Neural cell (in vitro differentiated cells): ENCODE data around the gene AP3D1. TPM values are rescaled to one million over a fixed set of nuclear protein-coding genes. Genes with fewer than 3 reads are reported as not detected.
"Not testable (repeated sequence)": the region's sequence is repeated elsewhere in the genome, so short reads cannot be mapped to it uniquely, and the experiment has no call there.

Source experiments
- H2AFZ ChIP-seq: fragments of 200-600, 300-800 bp; sonication (generic), shearing (Covaris generic); 2 replicates; pipeline ENCODE4 v1.6.0; 2014; ENCODE audit warnings: low read depth, mild to moderate bottlenecking, antibody characterized with exemption, low read length, moderate library complexity
- H3F3A ChIP-seq: fragments of 200-600 bp; shearing (Covaris generic); 2 replicates; pipeline ENCODE4 v1.6.1; 2016; ENCODE audit warnings: mild to moderate bottlenecking, moderate library complexity, mixed read lengths, antibody characterized with exemption, low read length; ENCODE audit not compliant: insufficient read depth, poor library complexity, severe bottlenecking
- H3K27ac ChIP-seq: fragments of 200-600, 300-800 bp; sonication (generic), shearing (Covaris generic); 2 replicates; pipeline ENCODE4 v1.5.1; 2014; ENCODE audit warnings: mild to moderate bottlenecking, low read length, moderate library complexity
- H3K27me3 ChIP-seq: fragments of 300-800, 200-600 bp; sonication (generic), shearing (Covaris generic); 2 replicates; pipeline ENCODE4 v1.6.0; 2014; ENCODE audit warnings: mild to moderate bottlenecking, low read depth, low read length, moderate library complexity; ENCODE audit not compliant: insufficient read depth
- H3K36me3 ChIP-seq: fragments of 300-800, 200-600 bp; sonication (generic), shearing (Covaris generic); 2 replicates; pipeline ENCODE4 v1.5.1; 2014; ENCODE audit warnings: mild to moderate bottlenecking, antibody characterized with exemption, low read length, moderate library complexity; ENCODE audit not compliant: insufficient read depth
- H3K4me2 ChIP-seq: fragments of 300-800, 200-600 bp; sonication (generic), shearing (Covaris generic); 2 replicates; pipeline ENCODE4 v1.6.0; 2014; ENCODE audit warnings: mild to moderate bottlenecking, low read length
- H3K4me3 ChIP-seq: fragments of 300-800, 200-600 bp; sonication (generic), shearing (Covaris generic); 2 replicates; pipeline ENCODE4 v1.5.1; 2014; ENCODE audit warnings: mild to moderate bottlenecking, low read length, moderate library complexity
- H3K79me2 ChIP-seq: fragments of 200-600 bp; shearing (Covaris generic); replicated peaks from 2 replicates; pipeline ENCODE4 v1.6.0; 2014; ENCODE audit warnings: mild to moderate bottlenecking, low read length, moderate library complexity; ENCODE audit not compliant: insufficient read depth
- H3K9ac ChIP-seq: fragments of 300-800, 200-600 bp; sonication (generic), shearing (Covaris generic); 2 replicates; pipeline ENCODE4 v1.6.1; 2016; ENCODE audit warnings: mild to moderate bottlenecking, low read length, mixed read lengths
- H3K9me2 ChIP-seq: fragments of 200-600 bp; shearing (Covaris generic); 2 replicates; pipeline ENCODE4 v1.6.1; 2016; ENCODE audit warnings: mild to moderate bottlenecking, low read length, mixed read lengths; ENCODE audit not compliant: insufficient read depth
- H3K9me3 ChIP-seq: fragments of 200-600, 300-800 bp; sonication (generic), shearing (Covaris generic); 2 replicates; pipeline ENCODE4 v1.6.1; 2016; ENCODE audit warnings: mild to moderate bottlenecking, mixed run types, low read length, moderate library complexity, mixed read lengths
- H4K20me1 ChIP-seq: fragments of 200-600 bp; shearing (Covaris generic); 2 replicates; pipeline ENCODE4 v1.6.1; 2016; ENCODE audit warnings: mild to moderate bottlenecking, mixed run types; ENCODE audit not compliant: insufficient read depth
- CTCF ChIP-seq: fragments of 450-650 bp; IDR thresholded peaks from 2 replicates; pipeline ENCODE4 v1.5.1; 2014; ENCODE audit warnings: antibody characterized with exemption, mild to moderate bottlenecking, moderate library complexity; ENCODE audit not compliant: poor library complexity, severe bottlenecking
- EP300 ChIP-seq: fragments of 450-650 bp; conservative IDR thresholded peaks from 2 replicates; pipeline ENCODE4 v1.6.1; 2014; ENCODE audit warnings: antibody characterized with exemption, mild to moderate bottlenecking, moderate library complexity; ENCODE audit not compliant: poor library complexity, severe bottlenecking
- EZH2 ChIP-seq: fragments of 200-600, 300-800 bp; shearing (Covaris generic), sonication (generic); IDR thresholded peaks from 2 replicates; pipeline ENCODE4 v1.6.1; 2014; ENCODE audit warnings: antibody characterized with exemption, low read length, borderline replicate concordance, mild to moderate bottlenecking; ENCODE audit not compliant: insufficient read depth, poor library complexity, severe bottlenecking
- MXI1 ChIP-seq: fragments of 450-650 bp; conservative IDR thresholded peaks from 2 replicates; pipeline ENCODE4 v1.6.1; 2014; ENCODE audit warnings: antibody characterized with exemption, mild to moderate bottlenecking; ENCODE audit not compliant: poor library complexity, severe bottlenecking
- POLR2AphosphoS5 ChIP-seq: IDR thresholded peaks from 2 replicates; pipeline ENCODE4 v1.6.1; 2012
- RAD21 ChIP-seq: fragments of 450-650 bp; conservative IDR thresholded peaks from 2 replicates; pipeline ENCODE4 v1.6.1; 2014; ENCODE audit warnings: antibody characterized with exemption, mild to moderate bottlenecking, moderate library complexity
- REST ChIP-seq: IDR thresholded peaks from 2 replicates; pipeline ENCODE4 v1.6.1; 2012; ENCODE audit warnings: borderline replicate concordance
- SMC3 ChIP-seq: fragments of 450-650 bp; conservative IDR thresholded peaks from 2 replicates; pipeline ENCODE4 v1.6.1; 2014; ENCODE audit warnings: antibody characterized with exemption, mild to moderate bottlenecking, moderate library complexity; ENCODE audit not compliant: poor library complexity
- TAF1 ChIP-seq: IDR thresholded peaks from 2 replicates; pipeline ENCODE4 v1.6.1; 2012; ENCODE audit warnings: low read depth
- polyA plus RNA-seq: library from polyadenylated mRNA; depleted of rRNA; stranded (reverse); fragments of >200 nt; gene quantifications from 2 replicates; pipeline ENCODE4 v1.2.3, GENCODE V29; 2014

The AP3D1 gene
- polyA plus RNA-seq, 1 donor from 2014 or later: 60.7 TPM

GRCh38 chr19:2129022-2129421 lies 22.3 kb downstream of the AP3D1 start:
- Histone ChIP-seq H3K36me3 (no peaks in the 10 kb centered on the region), H3K4me2 (no peak overlapping the region), H3K9me3 (no peaks in the 10 kb centered on the region), H3K4me3 (no peak overlapping the region), H3K27ac (no peak overlapping the region), H4K20me1 (no peaks in the 10 kb centered on the region), H3K27me3 (no peaks in the 10 kb centered on the region), H3K9ac (no peak overlapping the region), H3F3A (no peaks in the 10 kb centered on the region), H2AFZ (no peak overlapping the region), H3K9me2 (no peaks in the 10 kb centered on the region), H3K79me2 (no peaks in the 10 kb centered on the region)
- no peak for TF ChIP-seq REST
- no peak for TF ChIP-seq MXI1
- no peak for TF ChIP-seq CTCF
- TF ChIP-seq EZH2: no peak
- no peak for TF ChIP-seq EP300
- no peak for TF ChIP-seq RAD21
- TF ChIP-seq SMC3: no peak
- no peak for TF ChIP-seq TAF1
- TF ChIP-seq POLR2AphosphoS5: no peak

GRCh38 chr19:2128252-2128651 lies 23.1 kb downstream of the AP3D1 start:
- not testable (repeated sequence) for H2AFZ ChIP-seq, H3K36me3 ChIP-seq, H3K9me2 ChIP-seq, H3K4me2 ChIP-seq, H3K4me3 ChIP-seq, H4K20me1 ChIP-seq, H3K27me3 ChIP-seq, H3K27ac ChIP-seq, H3F3A ChIP-seq, H3K9ac ChIP-seq, H3K79me2 ChIP-seq, H3K9me3 ChIP-seq

GRCh38 chr19:2127758-2128157 lies 23.6 kb downstream of the AP3D1 start:
- H3F3A ChIP-seq: no peaks in the 10 kb centered on the region
- H2AFZ ChIP-seq: no peak overlapping the region
- H3K9me3 ChIP-seq: no peaks in the 10 kb centered on the region
- no peaks in the 10 kb centered on the region for H4K20me1 ChIP-seq
- TF ChIP-seq CTCF (no peak), TAF1 (no peak), EZH2 (no peak), REST (no peak), EP300 (no peak), MXI1 (no peak), RAD21 (no peak), SMC3 (no peak)
- H3K27me3 ChIP-seq: no peaks in the 10 kb centered on the region
- H3K27ac ChIP-seq: no peak overlapping the region
- H3K79me2 ChIP-seq: no peaks in the 10 kb centered on the region
- H3K9ac ChIP-seq: no peak overlapping the region
- H3K4me3 ChIP-seq: no peak overlapping the region
- no peaks in the 10 kb centered on the region for H3K36me3 ChIP-seq
- no peaks in the 10 kb centered on the region for H3K9me2 ChIP-seq
- no peak overlapping the region for H3K4me2 ChIP-seq
